ENCODE data around the gene SEPHS1.

GRCh38 chr10:13390604-13391522 lies 42.8 kb upstream of the SEPHS1 start:
- TF ChIP-seq CTCF (IDR thresholded peaks at IDR 0.05; ENCODE audit: extremely low read depth in 1 of 2, insufficient read depth in 1 of 2, low read depth in 1 of 2, low read length in 2 of 2) (no peak), JUN (IDR thresholded peaks at IDR 0.05; ENCODE audit: borderline replicate concordance, insufficient read depth, insufficient read length, low read depth) (no peak), EZH2 (IDR thresholded peaks at IDR 0.05; ENCODE audit: borderline replicate concordance, low read depth, low read length, severe bottlenecking) (no peak), POLR2A (IDR thresholded peaks at IDR 0.05; ENCODE audit: low read depth, low read length) (no peak)

Measured in endothelial cell of umbilical vein (primary cell).